Neuronal stem cell (in vitro differentiated cells): ENCODE data around the gene DDX5.

Source experiments
- DNase-seq: peaks from one replicate; pipeline ENCODE4 v3.0.0-alpha.2; 2013; ENCODE audit warnings: low spot score
- H2AFZ ChIP-seq: one replicate; pipeline ENCODE4 v1.6.1; 2013; ENCODE audit warnings: mild to moderate bottlenecking, low read length, inconsistent platforms
- H2AK5ac ChIP-seq: 2 replicates; pipeline ENCODE4 v1.6.1; 2013; ENCODE audit warnings: low read depth, mild to moderate bottlenecking, inconsistent platforms, low read length, moderate library complexity, mixed read lengths
- H2BK120ac ChIP-seq: 2 replicates; pipeline ENCODE4 v1.6.1; 2013; ENCODE audit warnings: low read depth, mild to moderate bottlenecking, inconsistent platforms, low read length, moderate library complexity, mixed read lengths
- H2BK12ac ChIP-seq: one replicate; pipeline ENCODE4 v1.6.1; 2013; ENCODE audit warnings: low read length, inconsistent platforms
- H2BK15ac ChIP-seq: 2 replicates; pipeline ENCODE4 v1.6.1; 2013; ENCODE audit warnings: mild to moderate bottlenecking, low read length, inconsistent platforms, mixed read lengths
- H2BK5ac ChIP-seq: one replicate; pipeline ENCODE4 v1.6.1; 2013; ENCODE audit warnings: inconsistent platforms, mild to moderate bottlenecking, low read length, moderate library complexity
- H3K14ac ChIP-seq: one replicate; pipeline ENCODE4 v1.6.1; 2013; ENCODE audit warnings: low read length, inconsistent platforms
- H3K18ac ChIP-seq: 2 replicates; pipeline ENCODE4 v1.6.1; 2013; ENCODE audit warnings: low read length, inconsistent platforms
- H3K23ac ChIP-seq: 2 replicates; pipeline ENCODE4 v1.6.1; 2013; ENCODE audit warnings: low read depth, mild to moderate bottlenecking, mixed read lengths, low read length, inconsistent platforms; ENCODE audit not compliant: poor library complexity
- H3K27ac ChIP-seq: replicated peaks from 3 replicates; pipeline ENCODE4 v1.5.1; 2013; ENCODE audit warnings: low read length, inconsistent platforms
- H3K27me3 ChIP-seq, 3 experiments: 2 replicates each; pipeline ENCODE4 v1.6.1; 2013; ENCODE audit warnings: low read length in 3 of 3, mild to moderate bottlenecking in 2 of 3, inconsistent platforms in 1 of 3, low read depth in 1 of 3, mixed read lengths in 1 of 3, moderate library complexity in 1 of 3; ENCODE audit not compliant: control insufficient read depth in 3 of 3, insufficient read depth in 3 of 3
- H3K36me3 ChIP-seq, 2 donors: replicated peaks in 1 of 2; 2 replicates each; pipeline ENCODE4 v1.6.1; 2013; ENCODE audit warnings: low read length in 2 of 2; ENCODE audit not compliant: control insufficient read depth in 2 of 2, insufficient read depth in 2 of 2
- H3K4ac ChIP-seq: 2 replicates; pipeline ENCODE4 v1.6.1; 2013; ENCODE audit warnings: inconsistent platforms, mild to moderate bottlenecking, low read length, moderate library complexity
- H3K4me1 ChIP-seq, 2 donors: 1 replicate in 1 of 2; 2 replicates in 1 of 2; pipeline ENCODE4 v1.6.1; 2013; ENCODE audit warnings: low read length in 2 of 2, low read depth in 1 of 2; ENCODE audit not compliant: control insufficient read depth in 2 of 2, insufficient read depth in 1 of 2
- H3K4me2 ChIP-seq: one replicate; pipeline ENCODE4 v1.6.1; 2013; ENCODE audit warnings: mild to moderate bottlenecking, low read length, inconsistent platforms; ENCODE audit not compliant: insufficient read depth, poor library complexity, severe bottlenecking
- H3K4me3 ChIP-seq, 2 donors: 2 replicates each; pipeline ENCODE4 v1.5.1; 2013; ENCODE audit warnings: low read length in 2 of 2, mild to moderate bottlenecking in 2 of 2, inconsistent platforms in 1 of 2, moderate library complexity in 1 of 2
- H3K79me1 ChIP-seq: one replicate; pipeline ENCODE4 v1.6.1; 2013; ENCODE audit warnings: low read depth, mild to moderate bottlenecking, inconsistent platforms, low read length, moderate library complexity
- H3K9ac ChIP-seq: one replicate; pipeline ENCODE4 v1.6.1; 2013; ENCODE audit warnings: mild to moderate bottlenecking, low read depth, low read length, inconsistent platforms; ENCODE audit not compliant: poor library complexity
- H3K9me3 ChIP-seq, 2 donors: replicated peaks in 1 of 2; 2 replicates each; pipeline versions ENCODE3 to v1.6.1; 2013; ENCODE audit warnings: low read length in 2 of 2, mild to moderate bottlenecking in 2 of 2, inconsistent platforms in 1 of 2, low read depth in 1 of 2, mixed read lengths in 1 of 2, moderate library complexity in 1 of 2; ENCODE audit not compliant: control insufficient read depth in 2 of 2, insufficient read depth in 1 of 2
- H4K8ac ChIP-seq: one replicate; pipeline ENCODE4 v1.6.1; 2013; ENCODE audit warnings: low read depth, mild to moderate bottlenecking, inconsistent platforms, low read length, moderate library complexity
- H4K91ac ChIP-seq: one replicate; pipeline ENCODE4 v1.6.1; 2013; ENCODE audit warnings: low read length, low read depth, mild to moderate bottlenecking, inconsistent platforms; ENCODE audit not compliant: poor library complexity
- WGBS, 2 donors: extraction: QIAGEN DNeasy Blood & Tissue Kit; methylation state at CpG; one replicate each; pipeline ENCODE4 v1.1.7; 2013; ENCODE audit warnings: missing lambda C conversion rate in 2 of 2, mixed read lengths in 1 of 2; ENCODE audit not compliant: insufficient read length in 2 of 2, insufficient replicate concordance in 1 of 2; ENCODE audit errors: extremely low coverage in 2 of 2; 5-methylcytosine and 5-hydroxymethylcytosine counted together

Gene DDX5

GRCh38 chr17:64504769-64505339 is 1.2 kb downstream of the DDX5 start:
- Histone ChIP-seq H3K4me3 (peak overlapping the region; percentile 88 to 99), H3K14ac (no peak overlapping the region), H4K8ac (no peak overlapping the region), H3K4ac (no peak overlapping the region), H2BK5ac (no peak overlapping the region), H3K4me1 (peaks cover 3 to 11% of the 10 kb centered on the region in 2 donors), H3K4me2 (peak overlapping the region; percentile 51), H3K27ac (no peak overlapping the region), H3K23ac (no peak overlapping the region), H2BK15ac (no peak overlapping the region), H3K27me3 (no peaks in the 10 kb centered on the region), H2BK120ac (no peak overlapping the region), H4K91ac (no peak overlapping the region), H3K79me1 (peaks cover 5% of the 10 kb centered on the region), H3K9ac (peak overlapping the region; percentile 87), H3K9me3 (no peaks in the 10 kb centered on the region), H2AK5ac (no peak overlapping the region), H2AFZ (no peak overlapping the region), H3K18ac (peak overlapping the region; percentile 21), H3K36me3 (peaks cover 43 to 75% of the 10 kb centered on the region in 2 donors), H2BK12ac (no peak overlapping the region)
- no peak for DNase-seq
- no CpG with 5 or more reads among the region's 13 CpGs for WGBS, 2 donors

DNA sequence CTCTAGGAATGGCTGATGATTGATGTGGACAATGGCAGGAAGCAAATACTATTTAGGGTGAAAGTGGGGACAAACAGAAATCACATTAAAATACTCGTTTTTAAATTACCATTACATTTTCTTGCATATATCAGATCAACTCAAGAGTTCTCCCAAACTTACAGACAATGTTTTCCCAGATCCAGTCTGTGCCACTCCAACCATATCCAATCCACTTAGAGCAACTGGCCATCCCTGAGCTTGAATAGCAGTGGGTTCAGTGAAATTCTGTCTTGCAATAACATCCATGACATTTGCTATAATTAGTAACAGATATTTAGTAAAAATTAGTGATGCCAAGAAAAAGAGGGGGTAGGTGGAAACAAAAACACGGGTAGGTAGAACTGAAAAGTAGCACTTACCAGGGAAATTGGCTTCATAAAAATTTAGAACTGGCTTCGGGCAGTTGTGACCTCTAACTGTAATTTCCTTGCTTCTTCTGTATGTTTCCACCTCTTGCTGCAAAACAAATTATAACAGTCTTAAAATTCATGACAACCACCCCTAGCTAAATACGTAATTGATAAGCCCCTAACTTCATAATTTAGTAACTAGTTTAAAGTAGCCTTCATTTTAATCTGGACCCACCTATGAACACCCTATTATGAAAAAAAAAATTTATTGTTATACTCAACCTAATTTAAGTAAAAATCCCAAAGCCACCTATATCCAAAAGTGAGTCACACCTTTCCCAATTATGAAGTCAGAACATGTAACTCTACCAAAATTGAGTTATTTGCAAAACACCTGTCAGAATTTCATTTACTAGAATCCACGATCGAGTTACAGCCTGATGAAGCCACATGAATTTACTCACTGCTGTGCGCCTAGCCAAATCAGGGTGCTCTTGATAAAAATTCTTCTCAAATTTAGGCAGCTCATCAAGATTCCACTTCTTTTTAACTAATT is 2.0 kb downstream of the DDX5 start:
- Histone ChIP-seq H3K4ac (no peak overlapping the region), H3K14ac (no peak overlapping the region), H4K91ac (no peak overlapping the region), H2AK5ac (no peak overlapping the region), H3K27me3 (no peaks in the 10 kb centered on the region), H2BK120ac (no peak overlapping the region), H3K4me1 (peaks cover 3 to 11% of the 10 kb centered on the region in 2 donors), H4K8ac (no peak overlapping the region), H3K9ac (no peak overlapping the region), H3K36me3 (peaks cover 41 to 75% of the 10 kb centered on the region in 2 donors), H3K23ac (no peak overlapping the region), H3K79me1 (peaks cover 5% of the 10 kb centered on the region), H2BK5ac (no peak overlapping the region), H3K27ac (no peak overlapping the region), H2AFZ (no peak overlapping the region), H3K4me2 (peak overlapping the region; percentile 51), H2BK15ac (no peak overlapping the region), H2BK12ac (no peak overlapping the region), H3K4me3 (peak overlapping the region in 1 of 2 donors; percentile 88), H3K18ac (no peak overlapping the region), H3K9me3 (no peaks in the 10 kb centered on the region)
- no CpG with 5 or more reads among the region's 7 CpGs for WGBS, 2 donors
- no peak for DNase-seq

- no peak overlapping the region for H4K8ac ChIP-seq
- H2BK12ac ChIP-seq, result no peak overlapping the region
- peaks cover 3 to 8% of the 10 kb centered on the region in 2 donors for H3K4me1 ChIP-seq
- no peak overlapping the region for H2AK5ac ChIP-seq
- H3K27me3 ChIP-seq, result no peaks in the 10 kb centered on the region
- no peak overlapping the region for H3K27ac ChIP-seq
- no peak overlapping the region for H3K9ac ChIP-seq
- no peak overlapping the region for H3K4ac ChIP-seq
- H3K36me3 ChIP-seq, result peaks cover 38 to 75% of the 10 kb centered on the region in 2 donors
- H3K14ac ChIP-seq, result no peak overlapping the region
- H3K18ac ChIP-seq, result no peak overlapping the region
- H2BK5ac ChIP-seq, result no peak overlapping the region
- no peak overlapping the region for H3K4me2 ChIP-seq
- H2BK15ac ChIP-seq, result no peak overlapping the region
- no peak overlapping the region for H3K4me3 ChIP-seq
- no peak overlapping the region for H4K91ac ChIP-seq
- no peak overlapping the region for H2BK120ac ChIP-seq
- H2AFZ ChIP-seq, result no peak overlapping the region
- DNase-seq, result no peak
- H3K79me1 ChIP-seq, result peaks cover 5% of the 10 kb centered on the region
- H3K23ac ChIP-seq, result no peak overlapping the region
- no CpG with 5 or more reads among the region's 5 CpGs for WGBS, 2 donors
- H3K9me3 ChIP-seq, result no peaks in the 10 kb centered on the region
Observed at GRCh38 chr17:64503341-64503740, 2.7 kb downstream of the DDX5 start.

GRCh38 chr17:64502809-64503208 is 3.3 kb downstream of the DDX5 start:
- H3K4me2 ChIP-seq, result no peak overlapping the region
- H2AK5ac ChIP-seq, result no peak overlapping the region
- no peak overlapping the region for H3K9ac ChIP-seq
- peaks cover 38 to 75% of the 10 kb centered on the region in 2 donors for H3K36me3 ChIP-seq
- no peak overlapping the region for H2BK12ac ChIP-seq
- H3K27me3 ChIP-seq, result no peaks in the 10 kb centered on the region
- no peak overlapping the region for H2BK5ac ChIP-seq
- no peak overlapping the region for H3K23ac ChIP-seq
- no peak overlapping the region for H3K27ac ChIP-seq
- H2BK15ac ChIP-seq, result no peak overlapping the region
- no peak overlapping the region for H4K91ac ChIP-seq
- H3K4me3 ChIP-seq, result no peak overlapping the region
- H2AFZ ChIP-seq, result no peak overlapping the region
- no peak for DNase-seq
- H3K14ac ChIP-seq, result no peak overlapping the region
- no peak overlapping the region for H3K4ac ChIP-seq
- WGBS, 2 donors, result no CpG with 5 or more reads among the region's 2 CpGs
- H3K4me1 ChIP-seq, result peaks cover 3 to 7% of the 10 kb centered on the region in 2 donors
- no peak overlapping the region for H2BK120ac ChIP-seq
- H3K79me1 ChIP-seq, result peaks cover 5% of the 10 kb centered on the region
- no peaks in the 10 kb centered on the region for H3K9me3 ChIP-seq
- no peak overlapping the region for H3K18ac ChIP-seq
- H4K8ac ChIP-seq, result no peak overlapping the region
